ENCODE results near the gene FBXO24. TPM values are rescaled to one million over a fixed set of nuclear protein-coding genes. Genes with fewer than 3 reads are reported as not detected.

Gene FBXO24
- total RNA-seq, 1 donor from 2014 or later: 0.52 TPM

DNA sequence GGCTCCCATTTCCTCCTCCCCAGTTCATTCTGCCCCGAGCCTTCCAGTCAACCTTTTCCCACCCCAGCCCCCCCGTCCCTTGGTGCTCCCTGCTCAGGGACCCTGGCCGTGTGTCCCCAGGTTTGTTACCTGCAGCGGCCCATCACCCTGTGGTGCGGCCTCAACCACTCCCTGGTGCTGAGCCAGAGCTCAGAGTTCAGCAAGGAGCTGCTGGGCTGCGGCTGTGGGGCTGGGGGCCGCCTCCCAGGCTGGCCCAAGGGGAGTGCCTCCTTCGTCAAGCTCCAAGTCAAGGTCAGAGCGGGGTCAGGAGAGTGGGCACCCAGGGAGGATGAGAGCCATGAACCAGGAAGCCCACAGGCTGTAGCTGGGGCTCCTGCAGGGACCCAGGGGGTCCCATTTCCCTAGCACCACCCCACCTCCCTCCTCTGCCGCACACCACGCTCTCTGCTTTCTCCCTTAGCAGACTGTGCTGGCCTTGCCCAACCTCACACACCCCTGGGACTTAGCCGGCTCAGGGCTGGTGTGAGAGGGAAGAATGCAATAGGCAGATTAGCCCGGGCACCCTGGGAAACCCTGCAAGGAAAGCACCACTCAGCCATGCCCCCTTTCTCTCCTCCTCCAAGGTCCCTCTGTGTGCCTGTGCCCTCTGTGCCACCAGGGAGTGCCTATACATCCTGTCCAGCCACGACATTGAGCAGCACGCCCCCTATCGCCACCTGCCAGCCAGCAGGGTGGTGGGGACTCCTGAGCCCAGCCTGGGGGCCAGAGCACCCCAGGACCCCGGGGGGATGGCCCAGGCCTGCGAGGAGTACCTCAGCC, 14.0 kb downstream of the FBXO24 start:
- H3K36me3 ChIP-seq (ENCODE audit: insufficient read depth, low read length): no peaks in the 10 kb centered on the region
- H3K4me1 ChIP-seq (ENCODE audit: insufficient read depth, low read length): peaks cover 22% of the 10 kb centered on the region
- peaks cover 6% of the 10 kb centered on the region for H3K79me2 ChIP-seq (ENCODE audit: insufficient read depth, low read length)
- Mint-ChIP-seq H3K4me1 (ENCODE audit: low read depth, unreplicated experiment) (peaks cover 7% of the 10 kb centered on the region), H3K4me3 (ENCODE audit: unreplicated experiment) (no peak overlapping the region), H3K27me3 (ENCODE audit: low read depth, unreplicated experiment) (peaks cover 6% of the 10 kb centered on the region), H3K36me3 (ENCODE audit: low read depth, unreplicated experiment) (peaks cover 6% of the 10 kb centered on the region), H3K27ac (ENCODE audit: unreplicated experiment) (no peak overlapping the region), H3K9me3 (ENCODE audit: unreplicated experiment) (no peaks in the 10 kb centered on the region)
- no peak overlapping the region for H3K27ac ChIP-seq (ENCODE audit: low read depth, low read length)
- no peaks in the 10 kb centered on the region for H4K20me1 ChIP-seq (ENCODE audit: insufficient read depth, low read length)
- no peaks in the 10 kb centered on the region for H3K27me3 ChIP-seq (ENCODE audit: insufficient read depth, low read length)
- no peak overlapping the region for H2AFZ ChIP-seq (ENCODE audit: low read depth, low read length)
- H3K4me3 ChIP-seq (ENCODE audit: insufficient read depth, low read depth, low read length): no peak overlapping the region
- TF ChIP-seq, protein P1, sequence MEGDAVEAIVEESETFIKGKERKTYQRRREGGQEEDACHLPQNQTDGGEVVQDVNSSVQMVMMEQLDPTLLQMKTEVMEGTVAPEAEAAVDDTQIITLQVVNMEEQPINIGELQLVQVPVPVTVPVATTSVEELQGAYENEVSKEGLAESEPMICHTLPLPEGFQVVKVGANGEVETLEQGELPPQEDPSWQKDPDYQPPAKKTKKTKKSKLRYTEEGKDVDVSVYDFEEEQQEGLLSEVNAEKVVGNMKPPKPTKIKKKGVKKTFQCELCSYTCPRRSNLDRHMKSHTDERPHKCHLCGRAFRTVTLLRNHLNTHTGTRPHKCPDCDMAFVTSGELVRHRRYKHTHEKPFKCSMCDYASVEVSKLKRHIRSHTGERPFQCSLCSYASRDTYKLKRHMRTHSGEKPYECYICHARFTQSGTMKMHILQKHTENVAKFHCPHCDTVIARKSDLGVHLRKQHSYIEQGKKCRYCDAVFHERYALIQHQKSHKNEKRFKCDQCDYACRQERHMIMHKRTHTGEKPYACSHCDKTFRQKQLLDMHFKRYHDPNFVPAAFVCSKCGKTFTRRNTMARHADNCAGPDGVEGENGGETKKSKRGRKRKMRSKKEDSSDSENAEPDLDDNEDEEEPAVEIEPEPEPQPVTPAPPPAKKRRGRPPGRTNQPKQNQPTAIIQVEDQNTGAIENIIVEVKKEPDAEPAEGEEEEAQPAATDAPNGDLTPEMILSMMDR (IDR thresholded peaks at IDR 0.05; ENCODE audit: insufficient read depth, low read depth, low read length): no peak
- no peak for TF ChIP-seq EZH2 (IDR thresholded peaks at IDR 0.05; ENCODE audit: insufficient read depth, low read length)
- DNase-seq (ENCODE audit: low read depth) (no peak), FAIRE-seq (no peak)
- H3K9ac ChIP-seq (ENCODE audit: low read length): no peak overlapping the region
- H3K4me2 ChIP-seq (ENCODE audit: low read length): no peak overlapping the region
- no peaks in the 10 kb centered on the region for H3K9me3 ChIP-seq (ENCODE audit: insufficient read depth, low read depth, low read length)

DNA sequence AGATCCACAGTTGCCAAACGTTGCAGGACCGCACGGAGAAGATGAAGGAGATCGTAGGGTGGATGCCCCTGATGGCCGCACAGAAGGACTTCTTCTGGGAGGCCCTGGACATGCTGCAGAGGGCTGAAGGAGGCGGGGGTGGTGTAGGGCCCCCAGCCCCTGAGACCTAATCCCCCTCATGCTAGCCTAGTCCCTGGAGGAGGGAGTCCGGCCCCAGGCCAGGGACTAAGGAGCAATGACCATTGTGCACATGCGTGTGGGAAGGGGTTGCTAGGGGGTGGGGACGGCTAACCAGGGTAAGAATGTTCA, 14.6 kb downstream of the FBXO24 start:
- no peak for FAIRE-seq
- no peak overlapping the region for H3K27ac ChIP-seq (ENCODE audit: low read depth, low read length)
- no peak overlapping the region for H3K9ac ChIP-seq (ENCODE audit: low read length)
- Mint-ChIP-seq H3K27me3 (ENCODE audit: low read depth, unreplicated experiment) (peaks cover 7% of the 10 kb centered on the region), H3K4me3 (ENCODE audit: unreplicated experiment) (no peak overlapping the region), H3K36me3 (ENCODE audit: low read depth, unreplicated experiment) (peaks cover 2% of the 10 kb centered on the region), H3K9me3 (ENCODE audit: unreplicated experiment) (no peaks in the 10 kb centered on the region), H3K4me1 (ENCODE audit: low read depth, unreplicated experiment) (peaks cover 7% of the 10 kb centered on the region), H3K27ac (ENCODE audit: unreplicated experiment) (no peak overlapping the region)
- TF ChIP-seq, protein P1 (IDR thresholded peaks at IDR 0.05; ENCODE audit: insufficient read depth, low read depth, low read length): no peak
- TF ChIP-seq EZH2 (IDR thresholded peaks at IDR 0.05; ENCODE audit: insufficient read depth, low read length): no peak
- no peaks in the 10 kb centered on the region for H3K27me3 ChIP-seq (ENCODE audit: insufficient read depth, low read length)
- no peaks in the 10 kb centered on the region for H3K36me3 ChIP-seq (ENCODE audit: insufficient read depth, low read length)
- peaks cover 27% of the 10 kb centered on the region for H3K4me1 ChIP-seq (ENCODE audit: insufficient read depth, low read length)
- no peak overlapping the region for H3K4me2 ChIP-seq (ENCODE audit: low read length)
- no peak overlapping the region for H3K4me3 ChIP-seq (ENCODE audit: insufficient read depth, low read depth, low read length)
- peaks cover 6% of the 10 kb centered on the region for H3K79me2 ChIP-seq (ENCODE audit: insufficient read depth, low read length)
- peaks cover under 1% of the 10 kb centered on the region for H4K20me1 ChIP-seq (ENCODE audit: insufficient read depth, low read length)
- no peak for DNase-seq (ENCODE audit: low read depth)
- no peaks in the 10 kb centered on the region for H3K9me3 ChIP-seq (ENCODE audit: insufficient read depth, low read depth, low read length)
- no peak overlapping the region for H2AFZ ChIP-seq (ENCODE audit: low read depth, low read length)
